Measurements from ENCODE around the gene CMC2.
A peak's percentile ranks its signal among the peaks of the same experiment; 100 is the strongest.

Gene CMC2

GRCh38 chr16:81001330-81001729, 5.4 kb downstream of the CMC2 start:
- DNase-seq, result no peak

- DNase-seq, result no peak
Observed at GRCh38 chr16:81000873-81001272, 5.8 kb downstream of the CMC2 start.

- DNase-seq, result no peak
Observed at GRCh38 chr16:80997964-80998620, 8.6 kb downstream of the CMC2 start.

GRCh38 chr16:80997139-80997798, 9.4 kb downstream of the CMC2 start:
- DNase-seq, result no peak

- no peak for DNase-seq
Observed at GRCh38 chr16:80996688-80997138, 10.0 kb downstream of the CMC2 start.

GRCh38 chr16:80994451-80994850, 12.2 kb downstream of the CMC2 start:
- no peak for DNase-seq

- peak; percentile 3 for DNase-seq
Observed at GRCh38 chr16:80993834-80994233, 12.9 kb downstream of the CMC2 start.

GRCh38 chr16:80993307-80993706, 13.4 kb downstream of the CMC2 start:
- no peak for DNase-seq

GRCh38 chr16:80992676-80993293, 13.9 kb downstream of the CMC2 start:
- DNase-seq, result no peak

GRCh38 chr16:80991792-80992430, 14.8 kb downstream of the CMC2 start:
- no peak for DNase-seq

- DNase-seq, result no peak
Observed at GRCh38 chr16:80990978-80991377, 15.7 kb downstream of the CMC2 start.

GRCh38 chr16:80990577-80990976, 16.1 kb downstream of the CMC2 start:
- no peak for DNase-seq

GRCh38 chr16:80989801-80990200, 16.9 kb downstream of the CMC2 start:
- DNase-seq, result no peak

- no peak for DNase-seq
Observed at GRCh38 chr16:80988756-80989155, 17.9 kb downstream of the CMC2 start.

GRCh38 chr16:80986557-80986956, 20.1 kb downstream of the CMC2 start:
- no peak for DNase-seq

- no peak for DNase-seq
Observed at GRCh38 chr16:80985611-80986010, 21.1 kb downstream of the CMC2 start.

GRCh38 chr16:80984124-80984892, 22.4 kb downstream of the CMC2 start:
- DNase-seq, result no peak

GRCh38 chr16:80982646-80983045, 24.0 kb downstream of the CMC2 start:
- DNase-seq, result no peak

- DNase-seq, result no peak
Observed at GRCh38 chr16:80981103-80981502, 25.6 kb downstream of the CMC2 start.

- DNase-seq, result no peak
Observed at GRCh38 chr16:80976946-80977345, 29.7 kb downstream of the CMC2 start.

- DNase-seq, result no peak
Observed at GRCh38 chr16:80974649-80975376, 31.9 kb downstream of the CMC2 start.

- no peak for DNase-seq
Observed at GRCh38 chr16:80973991-80974390, 32.7 kb downstream of the CMC2 start.
